ENCODE data around the gene CXXC5. TPM values are rescaled to one million over a fixed set of nuclear protein-coding genes. Genes with fewer than 3 reads are reported as not detected.
"Not testable (repeated sequence)": the region's sequence is repeated elsewhere in the genome, so short reads cannot be mapped to it uniquely, and the experiment has no call there.

The CXXC5 gene
- polyA plus RNA-seq, 1 donor from 2014 or later: 24.4 TPM

GRCh38 chr5:139619861-139620260, 28.3 kb upstream of the CXXC5 start:
- H3K9me3 ChIP-seq (ENCODE audit: low read length): no peaks in the 10 kb centered on the region
- no peak overlapping the region for H3K4me3 ChIP-seq (ENCODE audit: low read length)
- no peaks in the 10 kb centered on the region for H4K20me1 ChIP-seq (ENCODE audit: insufficient read depth)
- H3F3A ChIP-seq (ENCODE audit: insufficient read depth, low read length, poor library complexity, severe bottlenecking): no peaks in the 10 kb centered on the region
- no peak overlapping the region for H2AFZ ChIP-seq (ENCODE audit: low read depth, low read length)
- H3K79me2 ChIP-seq (replicated peaks; ENCODE audit: insufficient read depth, low read length): peaks cover 3% of the 10 kb centered on the region
- H3K27ac ChIP-seq (ENCODE audit: low read length): no peak overlapping the region
- no peaks in the 10 kb centered on the region for H3K9me2 ChIP-seq (ENCODE audit: insufficient read depth, low read length)
- no peak for TF ChIP-seq MXI1 (conservative IDR thresholded peaks at IDR 0.05; ENCODE audit: poor library complexity, severe bottlenecking)
- TF ChIP-seq EP300 (conservative IDR thresholded peaks at IDR 0.05; ENCODE audit: poor library complexity, severe bottlenecking): no peak
- no peak for TF ChIP-seq CTCF (IDR thresholded peaks at IDR 0.05; ENCODE audit: poor library complexity, severe bottlenecking)
- no peak for TF ChIP-seq RAD21 (conservative IDR thresholded peaks at IDR 0.05)
- no peak for TF ChIP-seq EZH2 (IDR thresholded peaks at IDR 0.05; ENCODE audit: borderline replicate concordance, insufficient read depth, low read length, poor library complexity, severe bottlenecking)
- TF ChIP-seq, protein P1, sequence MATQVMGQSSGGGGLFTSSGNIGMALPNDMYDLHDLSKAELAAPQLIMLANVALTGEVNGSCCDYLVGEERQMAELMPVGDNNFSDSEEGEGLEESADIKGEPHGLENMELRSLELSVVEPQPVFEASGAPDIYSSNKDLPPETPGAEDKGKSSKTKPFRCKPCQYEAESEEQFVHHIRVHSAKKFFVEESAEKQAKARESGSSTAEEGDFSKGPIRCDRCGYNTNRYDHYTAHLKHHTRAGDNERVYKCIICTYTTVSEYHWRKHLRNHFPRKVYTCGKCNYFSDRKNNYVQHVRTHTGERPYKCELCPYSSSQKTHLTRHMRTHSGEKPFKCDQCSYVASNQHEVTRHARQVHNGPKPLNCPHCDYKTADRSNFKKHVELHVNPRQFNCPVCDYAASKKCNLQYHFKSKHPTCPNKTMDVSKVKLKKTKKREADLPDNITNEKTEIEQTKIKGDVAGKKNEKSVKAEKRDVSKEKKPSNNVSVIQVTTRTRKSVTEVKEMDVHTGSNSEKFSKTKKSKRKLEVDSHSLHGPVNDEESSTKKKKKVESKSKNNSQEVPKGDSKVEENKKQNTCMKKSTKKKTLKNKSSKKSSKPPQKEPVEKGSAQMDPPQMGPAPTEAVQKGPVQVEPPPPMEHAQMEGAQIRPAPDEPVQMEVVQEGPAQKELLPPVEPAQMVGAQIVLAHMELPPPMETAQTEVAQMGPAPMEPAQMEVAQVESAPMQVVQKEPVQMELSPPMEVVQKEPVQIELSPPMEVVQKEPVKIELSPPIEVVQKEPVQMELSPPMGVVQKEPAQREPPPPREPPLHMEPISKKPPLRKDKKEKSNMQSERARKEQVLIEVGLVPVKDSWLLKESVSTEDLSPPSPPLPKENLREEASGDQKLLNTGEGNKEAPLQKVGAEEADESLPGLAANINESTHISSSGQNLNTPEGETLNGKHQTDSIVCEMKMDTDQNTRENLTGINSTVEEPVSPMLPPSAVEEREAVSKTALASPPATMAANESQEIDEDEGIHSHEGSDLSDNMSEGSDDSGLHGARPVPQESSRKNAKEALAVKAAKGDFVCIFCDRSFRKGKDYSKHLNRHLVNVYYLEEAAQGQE (IDR thresholded peaks at IDR 0.05; ENCODE audit: borderline replicate concordance): no peak
- TF ChIP-seq SMC3 (conservative IDR thresholded peaks at IDR 0.05; ENCODE audit: poor library complexity): no peak
- TF ChIP-seq POLR2AphosphoS5 (IDR thresholded peaks at IDR 0.05): no peak
- TF ChIP-seq TAF1 (IDR thresholded peaks at IDR 0.05; ENCODE audit: low read depth): no peak
- H3K27me3 ChIP-seq (ENCODE audit: insufficient read depth, low read depth, low read length): no peaks in the 10 kb centered on the region
- no peak overlapping the region for H3K4me2 ChIP-seq (ENCODE audit: low read length)
- H3K9ac ChIP-seq (ENCODE audit: low read length): no peak overlapping the region
- peaks cover 3% of the 10 kb centered on the region for H3K36me3 ChIP-seq (ENCODE audit: insufficient read depth, low read length)

GRCh38 chr5:139625398-139625797, 22.8 kb upstream of the CXXC5 start:
- not testable (repeated sequence) for H3K9ac ChIP-seq (ENCODE audit: low read length); H3K4me2 ChIP-seq (ENCODE audit: low read length); H4K20me1 ChIP-seq (ENCODE audit: insufficient read depth); H2AFZ ChIP-seq (ENCODE audit: low read depth, low read length); H3K36me3 ChIP-seq (ENCODE audit: insufficient read depth, low read length); H3K9me3 ChIP-seq (ENCODE audit: low read length); H3F3A ChIP-seq (ENCODE audit: insufficient read depth, low read length, poor library complexity, severe bottlenecking); H3K27me3 ChIP-seq (ENCODE audit: insufficient read depth, low read depth, low read length); H3K27ac ChIP-seq (ENCODE audit: low read length); H3K4me3 ChIP-seq (ENCODE audit: low read length); H3K79me2 ChIP-seq (replicated peaks; ENCODE audit: insufficient read depth, low read length); H3K9me2 ChIP-seq (ENCODE audit: insufficient read depth, low read length)

DNA sequence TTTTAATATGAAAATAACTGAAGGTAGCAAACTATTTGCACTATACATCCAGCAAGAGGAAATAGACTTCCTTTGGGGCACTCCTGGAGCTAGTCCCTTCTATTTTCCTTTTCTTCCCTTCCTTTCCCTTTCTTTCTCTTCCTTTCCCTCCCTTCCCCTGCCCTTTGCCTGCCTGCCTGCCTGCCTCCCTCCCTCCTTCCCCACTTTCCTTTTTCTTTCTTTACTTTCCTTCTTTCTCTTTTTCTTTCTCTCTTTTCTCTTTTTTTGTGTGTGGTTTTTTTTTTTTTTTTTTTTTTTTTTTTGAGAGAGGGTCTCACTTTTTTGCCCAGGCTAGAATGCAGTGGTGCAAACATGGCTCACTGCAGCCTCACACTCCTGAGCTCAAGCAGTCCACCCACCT, 17.3 kb upstream of the CXXC5 start:
- H4K20me1 ChIP-seq (ENCODE audit: insufficient read depth): no peaks in the 10 kb centered on the region
- H3K9ac ChIP-seq (ENCODE audit: low read length): no peak overlapping the region
- H3F3A ChIP-seq (ENCODE audit: insufficient read depth, low read length, poor library complexity, severe bottlenecking): no peaks in the 10 kb centered on the region
- H3K4me2 ChIP-seq (ENCODE audit: low read length): no peak overlapping the region
- TF ChIP-seq EZH2 (IDR thresholded peaks at IDR 0.05; ENCODE audit: borderline replicate concordance, insufficient read depth, low read length, poor library complexity, severe bottlenecking): no peak
- TF ChIP-seq EP300 (conservative IDR thresholded peaks at IDR 0.05; ENCODE audit: poor library complexity, severe bottlenecking): no peak
- TF ChIP-seq SMC3 (conservative IDR thresholded peaks at IDR 0.05; ENCODE audit: poor library complexity): no peak
- TF ChIP-seq CTCF (IDR thresholded peaks at IDR 0.05; ENCODE audit: poor library complexity, severe bottlenecking): no peak
- no peak for TF ChIP-seq TAF1 (IDR thresholded peaks at IDR 0.05; ENCODE audit: low read depth)
- no peak overlapping the region for H2AFZ ChIP-seq (ENCODE audit: low read depth, low read length)
- no peaks in the 10 kb centered on the region for H3K79me2 ChIP-seq (replicated peaks; ENCODE audit: insufficient read depth, low read length)
- no peaks in the 10 kb centered on the region for H3K9me3 ChIP-seq (ENCODE audit: low read length)
- H3K36me3 ChIP-seq (ENCODE audit: insufficient read depth, low read length): no peaks in the 10 kb centered on the region
- no peak overlapping the region for H3K27ac ChIP-seq (ENCODE audit: low read length)
- no peaks in the 10 kb centered on the region for H3K9me2 ChIP-seq (ENCODE audit: insufficient read depth, low read length)
- H3K27me3 ChIP-seq (ENCODE audit: insufficient read depth, low read depth, low read length): no peaks in the 10 kb centered on the region
- no peak overlapping the region for H3K4me3 ChIP-seq (ENCODE audit: low read length)

Data from neural cell (in vitro differentiated cells).